IMR-90 (cell line): ENCODE results near the gene CPEB1. TPM values are rescaled to one million over a fixed set of nuclear protein-coding genes. Genes with fewer than 3 reads are reported as not detected.

Experiments used
- ATAC-seq: fragments of 200-7000 bp; cut with Tn5 transposase; 2 replicates; pipeline ENCODE4 v1.9.1; 2020; ENCODE audit warnings: low read depth, mild to moderate bottlenecking, moderate library complexity
- BruUV-seq: library from RNA; stranded (reverse); fragments of 400-500 nt; replicated peaks from 2 replicates; lab custom pipeline; 2021; lab: Mats Ljungman, UMichigan
- CTCF ChIA-PET: fragments of 300-600 bp; formaldehyde crosslinking; extraction: SDS; loops from one replicate; lab custom pipeline; 2021; ENCODE audit warnings: antibody characterized with exemption; lab: Yijun Ruan, JAX
- POLR2A ChIA-PET: fragments of 300-600 bp; sonication (Branson Sonifier 250); formaldehyde crosslinking; loops from one replicate; lab custom pipeline; 2022; ENCODE audit warnings: antibody characterized with exemption; ENCODE audit not compliant: unreplicated experiment; lab: Charles Lee
- DNase-seq: peaks from one replicate; pipeline ENCODE4 v3.0.0; 2013
- H2AFZ ChIP-seq: replicated peaks from 2 replicates; pipeline ENCODE3; 2013; ENCODE audit warnings: low read length, mild to moderate bottlenecking; ENCODE audit not compliant: poor library complexity
- H2AK5ac ChIP-seq: 2 replicates; pipeline ENCODE4 v1.6.1; 2013; ENCODE audit warnings: low read depth, low read length, inconsistent platforms
- H2AK9ac ChIP-seq: replicated peaks from 2 replicates; pipeline ENCODE3; 2013; ENCODE audit warnings: mild to moderate bottlenecking, low read depth, low read length, moderate library complexity; ENCODE audit not compliant: poor library complexity
- H2BK120ac ChIP-seq: 2 replicates; pipeline ENCODE4 v1.6.1; 2013; ENCODE audit warnings: low read depth, low read length, inconsistent platforms
- H2BK15ac ChIP-seq: 3 replicates; pipeline ENCODE4 v1.6.1; 2013; ENCODE audit warnings: low read depth, low read length, inconsistent platforms
- H2BK20ac ChIP-seq: 2 replicates; pipeline ENCODE4 v1.6.1; 2013; ENCODE audit warnings: low read depth, mild to moderate bottlenecking, inconsistent platforms, low read length, moderate library complexity
- H2BK5ac ChIP-seq: 2 replicates; pipeline ENCODE4 v1.6.1; 2013; ENCODE audit warnings: mild to moderate bottlenecking, low read depth, low read length, inconsistent platforms; ENCODE audit not compliant: poor library complexity, severe bottlenecking
- H3K14ac ChIP-seq: replicated peaks from 2 replicates; pipeline ENCODE4 v1.6.1; 2013; ENCODE audit warnings: low read depth, low read length, inconsistent platforms
- H3K18ac ChIP-seq: 2 replicates; pipeline ENCODE4 v1.6.1; 2013; ENCODE audit warnings: low read depth, low read length, control low read depth
- H3K23ac ChIP-seq: 2 replicates; pipeline ENCODE4 v1.6.1; 2013; ENCODE audit warnings: low read depth, low read length, inconsistent platforms
- H3K27ac ChIP-seq: 2 replicates; pipeline ENCODE4 v1.5.1; 2013; ENCODE audit warnings: mild to moderate bottlenecking, control low read depth, low read length; ENCODE audit not compliant: insufficient read depth
- H3K27me3 ChIP-seq: 2 replicates; pipeline ENCODE4 v1.6.1; 2013; ENCODE audit warnings: low read length; ENCODE audit not compliant: control insufficient read depth, insufficient read depth
- H3K36me3 ChIP-seq: 2 replicates; pipeline ENCODE4 v1.6.1; 2013; ENCODE audit warnings: low read length, mixed read lengths; ENCODE audit not compliant: control insufficient read depth, insufficient read depth
- H3K4ac ChIP-seq: 2 replicates; pipeline ENCODE4 v1.6.1; 2013; ENCODE audit warnings: low read depth, low read length, inconsistent platforms
- H3K4me1 ChIP-seq: 2 replicates; pipeline ENCODE4 v1.6.1; 2013; ENCODE audit warnings: low read length, mixed read lengths; ENCODE audit not compliant: control insufficient read depth, insufficient read depth
- H3K4me2 ChIP-seq: 2 replicates; pipeline ENCODE4 v1.6.1; 2013; ENCODE audit warnings: low read depth, mild to moderate bottlenecking, control low read depth, low read length, moderate library complexity
- H3K4me3 ChIP-seq: 2 replicates; pipeline ENCODE4 v1.5.1; 2013; ENCODE audit warnings: low read depth, mild to moderate bottlenecking, control low read depth, low read length, moderate library complexity; ENCODE audit not compliant: insufficient read depth
- H3K56ac ChIP-seq: 2 replicates; pipeline ENCODE4 v1.6.1; 2013; ENCODE audit warnings: low read length, inconsistent platforms; ENCODE audit not compliant: insufficient read depth; ENCODE audit errors: extremely low read depth
- H3K79me1 ChIP-seq, 2 experiments: 2 replicates each; pipeline ENCODE4 v1.6.1; 2013; ENCODE audit warnings: low read length in 2 of 2, inconsistent platforms in 1 of 2, low read depth in 1 of 2
- H3K9ac ChIP-seq: 2 replicates; pipeline ENCODE4 v1.6.1; 2013; ENCODE audit warnings: low read depth, low read length, control low read depth
- H3K9me1 ChIP-seq: 2 replicates; pipeline ENCODE4 v1.6.1; 2013; ENCODE audit warnings: low read length, inconsistent platforms; ENCODE audit not compliant: insufficient read depth
- H3K9me3 ChIP-seq: 2 replicates; pipeline ENCODE4 v1.6.1; 2013; ENCODE audit warnings: low read length; ENCODE audit not compliant: control insufficient read depth, insufficient read depth
- H4K20me1 ChIP-seq: 2 replicates; pipeline ENCODE4 v1.6.1; 2013; ENCODE audit warnings: low read length, inconsistent platforms; ENCODE audit not compliant: insufficient read depth
- H4K5ac ChIP-seq: 2 replicates; pipeline ENCODE4 v1.6.1; 2013; ENCODE audit warnings: mild to moderate bottlenecking, low read depth, low read length, control low read depth
- H4K8ac ChIP-seq, 2 experiments: 2 replicates each; pipeline ENCODE4 v1.6.1; 2013; ENCODE audit warnings: low read depth in 2 of 2, low read length in 2 of 2, control low read depth in 1 of 2, inconsistent platforms in 1 of 2
- H4K91ac ChIP-seq: 2 replicates; pipeline ENCODE4 v1.6.1; 2013; ENCODE audit warnings: low read depth, low read length, inconsistent platforms; ENCODE audit not compliant: insufficient read depth
- CHD1 ChIP-seq: IDR thresholded peaks from 2 replicates; pipeline ENCODE4 v1.6.1; 2012; ENCODE audit warnings: low read depth, low read length, improper control_type of control experiment
- FOS ChIP-seq: fragments of 150-350 bp; IDR thresholded peaks from 2 replicates; pipeline ENCODE4 v1.6.1; 2016; ENCODE audit warnings: low read depth, low read length
- MAFK ChIP-seq: IDR thresholded peaks from 2 replicates; pipeline ENCODE4 v1.6.1; 2012; ENCODE audit warnings: low read depth, low read length, improper control_type of control experiment
- SMC3 ChIP-seq: fragments of 150-350 bp; IDR thresholded peaks from 2 replicates; pipeline ENCODE4 v1.6.1; 2016; ENCODE audit warnings: low read depth, mild to moderate bottlenecking, antibody characterized with exemption, low read length, moderate library complexity
- WGBS, 2 experiments: methylation state at CpG; one replicate each; pipeline versions ENCODE4 v1.1.5 to v1.1.7; 2013; ENCODE audit warnings: missing lambda C conversion rate in 2 of 2; ENCODE audit not compliant: insufficient read length in 1 of 2; ENCODE audit errors: extremely low coverage in 2 of 2; 5-methylcytosine and 5-hydroxymethylcytosine counted together
- dilution Hi-C: fragments of 300-500 bp; cut with HindIII; formaldehyde crosslinking; loops from one replicate; pipeline ENCODE4 v1.14.3; 2018; ENCODE audit warnings: low sequenced_read_pairs; ENCODE audit not compliant: unreplicated experiment
- in situ Hi-C: fragments of 300-500 bp; cut with MboI; formaldehyde crosslinking; loops from 3 replicates; pipeline ENCODE4 v1.14.3; 2019; ENCODE audit warnings: low sequenced_read_pairs, inconsistent platforms, mixed read lengths
- intact Hi-C: fragments of 100-400 bp; cut with micrococcal nuclease; formaldehyde crosslinking; loops from 2 replicates; pipeline ENCODE4 v1.10.0; 2022
- polyA plus RNA-seq, 3 experiments: library from polyadenylated mRNA; depleted of rRNA; stranded (reverse); fragments of >200 nt; gene quantifications; 2 replicates each; pipeline ENCODE4 v1.2.3, GENCODE V29; 2012; ENCODE audit warnings: low replicate concordance in 1 of 3
- total RNA-seq: library from RNA; depleted of rRNA; stranded (reverse); fragments of >200 nt; gene quantifications from 2 replicates; pipeline ENCODE4 v1.2.3, GENCODE V29; 2012

Gene CPEB1
- total and polyA plus RNA-seq, 2 of the 4 experiments (the other 2 are of a cell fraction) = 8.9 to 12.5 TPM

DNA sequence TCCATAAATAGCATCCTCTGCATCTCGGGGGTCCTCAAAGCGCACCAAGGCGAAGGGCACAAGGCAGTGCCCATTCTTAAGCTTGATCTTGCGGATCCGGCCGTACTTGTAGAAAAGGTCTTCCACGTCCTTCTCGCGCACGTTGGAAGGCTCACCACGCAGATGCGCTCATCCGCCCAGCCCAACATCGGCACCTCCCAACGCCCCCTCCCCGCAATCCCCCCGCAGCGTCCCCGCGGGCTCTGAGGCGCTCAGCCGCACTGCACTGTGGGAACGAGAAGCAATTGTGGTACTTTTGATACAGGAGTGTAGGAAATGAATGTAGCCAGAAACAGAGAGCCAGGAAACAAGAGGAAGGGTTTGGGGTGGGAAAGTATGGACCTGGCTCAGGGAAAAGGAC is 45.0 kb upstream of the CPEB1 start:
- H3K18ac ChIP-seq = no peak overlapping the region
- no peak overlapping the region for H3K14ac ChIP-seq
- H3K79me1 ChIP-seq = no peaks in the 10 kb centered on the region
- no peak overlapping the region for H3K4me2 ChIP-seq
- no peak overlapping the region for H2AK5ac ChIP-seq
- H3K4me1 ChIP-seq = no peaks in the 10 kb centered on the region
- ChIA-PET POLR2A (no interaction called here), CTCF (no interaction called here)
- no peaks in the 10 kb centered on the region for H4K20me1 ChIP-seq
- no peaks in the 10 kb centered on the region for H3K9me1 ChIP-seq
- no peak overlapping the region for H2AK9ac ChIP-seq
- no peak overlapping the region for H3K4me3 ChIP-seq
- H3K4ac ChIP-seq = no peak overlapping the region
- no peak overlapping the region for H3K27ac ChIP-seq
- intact Hi-C loops (no loop called here), in situ Hi-C loops (no loop called here), dilution Hi-C loops (no loop called here)
- no peak overlapping the region for H2BK5ac ChIP-seq
- 94% methylated on average over 11 of the region's 23 CpGs; no CpG with 5 or more reads in 1 of the 2 experiments for WGBS, 2 experiments
- no peak overlapping the region for H4K8ac ChIP-seq
- no TSS peak for BruUV-seq
- no peak for TF ChIP-seq MAFK
- TF ChIP-seq CHD1 = no peak
- no peak for TF ChIP-seq SMC3
- no peak for TF ChIP-seq FOS
- no peak overlapping the region for H4K5ac ChIP-seq
- H2BK120ac ChIP-seq = no peak overlapping the region
- no peak for DNase-seq
- no peaks in the 10 kb centered on the region for H3K9me3 ChIP-seq
- no peak overlapping the region for H2AFZ ChIP-seq
- no peak overlapping the region for H2BK20ac ChIP-seq
- ATAC-seq = no peak
- no peak overlapping the region for H3K9ac ChIP-seq
- no peak overlapping the region for H4K91ac ChIP-seq
- H3K36me3 ChIP-seq = no peaks in the 10 kb centered on the region
- H3K56ac ChIP-seq = no peak overlapping the region
- H3K23ac ChIP-seq = no peak overlapping the region
- no peak overlapping the region for H2BK15ac ChIP-seq
- H3K27me3 ChIP-seq = no peaks in the 10 kb centered on the region
